Stimulated activated CD4-positive, alpha-beta T cell treated with anti-CD3 and anti-CD28 coated beads, Interleukin-1b, Interleukin-23, amount 100 ng/mL, for 48 hours (primary cell): ENCODE data around the gene CFAP45.

ENCODE experiments used
- DNase-seq: peaks from one replicate; pipeline ENCODE4 v3.0.0-alpha.2; 2020

The CFAP45 gene

GRCh38 chr1:159870704-159871103 lies 29.3 kb downstream of the CFAP45 start:
- DNase-seq: no peak

GRCh38 chr1:159869607-159870006 lies 30.4 kb downstream of the CFAP45 start:
- no peak for DNase-seq

- DNase-seq: peak; percentile 32
Measured at GRCh38 chr1:159869173-159869572, 30.8 kb downstream of the CFAP45 start.

GRCh38 chr1:159868766-159869165 lies 31.2 kb downstream of the CFAP45 start:
- no peak for DNase-seq

GRCh38 chr1:159867664-159868026 lies 32.3 kb downstream of the CFAP45 start:
- DNase-seq: no peak

GRCh38 chr1:159866905-159867663 lies 32.9 kb downstream of the CFAP45 start:
- no peak for DNase-seq

- no peak for DNase-seq
Measured at GRCh38 chr1:159866066-159866465, 33.9 kb downstream of the CFAP45 start.

GRCh38 chr1:159864262-159864661 lies 35.7 kb downstream of the CFAP45 start:
- no peak for DNase-seq

- no peak for DNase-seq
Measured at GRCh38 chr1:159862557-159862956, 37.4 kb downstream of the CFAP45 start, which contains the start of gene VSIG8. VSIG8 (minus strand) TSS chr1:159862657; CDS start chr1:159862521, 136 bp downstream.

GRCh38 chr1:159862031-159862430 lies 37.9 kb downstream of the CFAP45 start:
- no peak for DNase-seq

GRCh38 chr1:159861218-159861617 lies 38.7 kb downstream of the CFAP45 start:
- no peak for DNase-seq

GRCh38 chr1:159860456-159860855 lies 39.5 kb downstream of the CFAP45 start:
- DNase-seq: no peak

- DNase-seq: no peak
Measured at GRCh38 chr1:159859767-159860322, 40.1 kb downstream of the CFAP45 start.

- no peak for DNase-seq
Measured at GRCh38 chr1:159857889-159858288, 42.1 kb downstream of the CFAP45 start.

GRCh38 chr1:159856576-159856975 lies 43.4 kb downstream of the CFAP45 start:
- DNase-seq: no peak

GRCh38 chr1:159855709-159856108 lies 44.3 kb downstream of the CFAP45 start:
- no peak for DNase-seq

- DNase-seq: peak; percentile 80
Measured at GRCh38 chr1:159854693-159855192, 45.2 kb downstream of the CFAP45 start.

GRCh38 chr1:159854116-159854692 lies 45.8 kb downstream of the CFAP45 start:
- DNase-seq: no peak

GRCh38 chr1:159853417-159854115 lies 46.4 kb downstream of the CFAP45 start:
- DNase-seq: no peak

- DNase-seq: no peak
Measured at GRCh38 chr1:159851407-159851806, 48.6 kb downstream of the CFAP45 start.

GRCh38 chr1:159849626-159850366 lies 50.2 kb downstream of the CFAP45 start:
- DNase-seq: no peak

- DNase-seq: no peak
Measured at GRCh38 chr1:159848326-159848725, 51.6 kb downstream of the CFAP45 start.

GRCh38 chr1:159847231-159847630 lies 52.7 kb downstream of the CFAP45 start:
- DNase-seq: no peak
